ENCODE measurements around the gene ZNHIT2.

DNA sequence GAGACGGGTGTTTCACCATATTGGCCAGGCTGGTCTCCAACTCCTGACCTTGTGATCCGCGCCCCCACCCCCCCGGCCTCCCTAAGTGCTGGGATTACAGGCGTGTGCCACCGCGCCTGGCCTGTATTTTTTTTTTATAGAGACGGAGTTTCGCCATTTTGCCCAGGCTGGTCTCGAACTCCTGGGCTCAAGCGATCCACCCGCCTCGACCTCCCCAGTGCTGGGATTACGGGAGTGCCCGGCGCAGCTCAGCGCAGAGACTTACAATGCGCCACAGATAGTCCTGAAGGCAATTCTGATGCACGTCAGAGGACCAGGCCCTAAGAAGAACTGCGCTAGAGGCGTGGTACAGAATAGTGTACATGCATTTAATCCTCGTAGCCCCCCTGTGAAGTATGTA lies 22.1 kb downstream of the ZNHIT2 start:
- TF ChIP-seq, protein P1, sequence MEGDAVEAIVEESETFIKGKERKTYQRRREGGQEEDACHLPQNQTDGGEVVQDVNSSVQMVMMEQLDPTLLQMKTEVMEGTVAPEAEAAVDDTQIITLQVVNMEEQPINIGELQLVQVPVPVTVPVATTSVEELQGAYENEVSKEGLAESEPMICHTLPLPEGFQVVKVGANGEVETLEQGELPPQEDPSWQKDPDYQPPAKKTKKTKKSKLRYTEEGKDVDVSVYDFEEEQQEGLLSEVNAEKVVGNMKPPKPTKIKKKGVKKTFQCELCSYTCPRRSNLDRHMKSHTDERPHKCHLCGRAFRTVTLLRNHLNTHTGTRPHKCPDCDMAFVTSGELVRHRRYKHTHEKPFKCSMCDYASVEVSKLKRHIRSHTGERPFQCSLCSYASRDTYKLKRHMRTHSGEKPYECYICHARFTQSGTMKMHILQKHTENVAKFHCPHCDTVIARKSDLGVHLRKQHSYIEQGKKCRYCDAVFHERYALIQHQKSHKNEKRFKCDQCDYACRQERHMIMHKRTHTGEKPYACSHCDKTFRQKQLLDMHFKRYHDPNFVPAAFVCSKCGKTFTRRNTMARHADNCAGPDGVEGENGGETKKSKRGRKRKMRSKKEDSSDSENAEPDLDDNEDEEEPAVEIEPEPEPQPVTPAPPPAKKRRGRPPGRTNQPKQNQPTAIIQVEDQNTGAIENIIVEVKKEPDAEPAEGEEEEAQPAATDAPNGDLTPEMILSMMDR (optimal IDR thresholded peaks at IDR 0.05 in 1 of 3, IDR thresholded peaks at IDR 0.05 in 1 of 3, conservative IDR thresholded peaks at IDR 0.05 in 1 of 3; ENCODE audit: extremely low read depth in 1 of 3, insufficient read depth in 2 of 3, low read length in 3 of 3): no peak
- TF ChIP-seq EZH2 (IDR thresholded peaks at IDR 0.05; ENCODE audit: low read length): no peak
